Sigmoid colon (tissue), 7 donors: ENCODE data around the gene CDH13. TPM values are rescaled to one million over a fixed set of nuclear protein-coding genes. Genes with fewer than 3 reads are reported as not detected.

ENCODE experiments used
- DNase-seq: peaks from one replicate; pipeline ENCODE4 v3.0.0-alpha.2; 2019
- H3K27ac ChIP-seq, 4 donors: fragments of 200-600 bp; sonication (generic); one replicate each; pipeline ENCODE4 v1.5.1; 2016 to 2019; ENCODE audit warnings: mild to moderate bottlenecking in 1 of 4
- H3K27me3 ChIP-seq, 3 donors: fragments of 200-600 bp; sonication (generic); one replicate each; pipeline ENCODE4 v1.5.1; 2019; ENCODE audit warnings: mild to moderate bottlenecking in 1 of 3
- H3K36me3 ChIP-seq, 4 donors: fragments of 200-600 bp; sonication (generic); one replicate each; pipeline ENCODE4 v1.5.1; 2016 to 2019
- H3K4me1 ChIP-seq, 4 donors: fragments of 200-600 bp; sonication (generic); one replicate each; pipeline ENCODE4 v1.5.1; 2017 to 2019
- H3K4me3 ChIP-seq, 4 donors: fragments of 200-600 bp; sonication (generic); one replicate each; pipeline ENCODE4 v1.5.1; 2017 to 2019; ENCODE audit warnings: mild to moderate bottlenecking in 2 of 4, moderate library complexity in 1 of 4
- H3K9me3 ChIP-seq, 4 donors: fragments of 200-600 bp in 3 of 4; sonication (generic) in 3 of 4; one replicate each; pipeline versions ENCODE4 v1.5.1 to v1.6.1; 2013 to 2019
- EP300 ChIP-seq, 4 donors: sonication (generic); formaldehyde crosslinking; IDR thresholded peaks; one replicate each; pipeline ENCODE4 v1.6.1; 2017; ENCODE audit warnings: antibody characterized with exemption in 4 of 4
- POLR2A ChIP-seq, 2 donors: fragments of 450-650 bp; IDR thresholded peaks; one replicate each; pipeline ENCODE4 v1.6.1; 2016; ENCODE audit warnings: antibody characterized with exemption in 2 of 2, mild to moderate bottlenecking in 2 of 2, moderate library complexity in 2 of 2
- POLR2AphosphoS5 ChIP-seq, 4 donors: sonication (generic); formaldehyde crosslinking; IDR thresholded peaks; one replicate each; pipeline ENCODE4 v1.6.1; 2017; ENCODE audit warnings: antibody characterized with exemption in 4 of 4
- WGBS, 2 donors: extraction: QIAGEN DNeasy Blood & Tissue Kit; methylation state at CpG; one replicate each; pipeline ENCODE4 v1.1.7; 2013; 5-methylcytosine and 5-hydroxymethylcytosine counted together
- intact Hi-C: fragments of 100-400 bp; cut with DNase I; formaldehyde crosslinking; loops from one replicate; pipeline ENCODE4 v1.15.1; 2023
- polyA plus RNA-seq, 3 donors: library from polyadenylated mRNA; stranded (reverse); fragments of 200-250 nt; gene quantifications; one replicate each; pipeline ENCODE4 v1.2.3, GENCODE V29; 2013
- total RNA-seq, 4 donors: library from RNA; depleted of rRNA; stranded (reverse); fragments of >200 nt; gene quantifications; one replicate each; pipeline ENCODE4 v1.1.0, GENCODE V29; 2016
- TF ChIP-seq, protein P1 (sequence below), 4 experiments: fragments of 450-650 bp in 3 of 4; fragments of 200-600 bp in 1 of 4; IDR thresholded peaks; one replicate each; pipeline ENCODE4 v1.5.1; 2016 to 2019; ENCODE audit warnings: antibody characterized with exemption in 4 of 4, mild to moderate bottlenecking in 3 of 4, moderate library complexity in 2 of 4
- donor health status: healthy with polysubstance abuse.
- donor health status: Bipolar disorder and iron deficiency.
- donor health status: healthy.

Gene CDH13
- total and polyA plus RNA-seq, 7 donors, result 0.60 to 17.6 (median 11.8) TPM

DNA sequence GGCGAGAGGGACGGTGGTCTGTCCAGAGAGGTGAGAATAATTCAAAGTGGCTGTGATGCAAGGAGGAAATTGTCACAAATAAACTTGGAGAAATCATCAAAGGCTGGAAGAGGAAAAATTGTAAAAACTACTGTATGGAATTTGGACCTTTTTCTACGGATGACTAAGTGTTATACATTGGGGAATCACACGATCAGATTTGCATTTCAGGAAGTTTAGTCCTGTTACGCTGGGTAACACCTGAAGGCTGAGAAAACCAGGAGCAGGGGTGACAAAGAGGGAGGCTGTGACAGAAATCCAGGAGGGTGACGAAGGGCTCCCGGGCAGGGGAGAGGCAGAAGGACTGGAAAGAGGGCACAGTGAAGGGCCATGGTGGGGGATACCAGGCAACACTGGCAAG, 511.7 kb downstream of the CDH13 start:
- Histone ChIP-seq H3K27ac (no peak overlapping the region), H3K4me1 (peaks cover 0 to 5% (median 0%) of the 10 kb centered on the region in 4 donors), H3K36me3 (no peaks in the 10 kb centered on the region), H3K4me3 (no peak overlapping the region), H3K27me3 (no peaks in the 10 kb centered on the region), H3K9me3 (no peaks in the 10 kb centered on the region)
- intact Hi-C loops, result no loop called here
- no peak for DNase-seq
- 65 to 75% methylated on average over 7 of the region's 7 CpGs for WGBS, 2 donors
- TF ChIP-seq, protein P1, sequence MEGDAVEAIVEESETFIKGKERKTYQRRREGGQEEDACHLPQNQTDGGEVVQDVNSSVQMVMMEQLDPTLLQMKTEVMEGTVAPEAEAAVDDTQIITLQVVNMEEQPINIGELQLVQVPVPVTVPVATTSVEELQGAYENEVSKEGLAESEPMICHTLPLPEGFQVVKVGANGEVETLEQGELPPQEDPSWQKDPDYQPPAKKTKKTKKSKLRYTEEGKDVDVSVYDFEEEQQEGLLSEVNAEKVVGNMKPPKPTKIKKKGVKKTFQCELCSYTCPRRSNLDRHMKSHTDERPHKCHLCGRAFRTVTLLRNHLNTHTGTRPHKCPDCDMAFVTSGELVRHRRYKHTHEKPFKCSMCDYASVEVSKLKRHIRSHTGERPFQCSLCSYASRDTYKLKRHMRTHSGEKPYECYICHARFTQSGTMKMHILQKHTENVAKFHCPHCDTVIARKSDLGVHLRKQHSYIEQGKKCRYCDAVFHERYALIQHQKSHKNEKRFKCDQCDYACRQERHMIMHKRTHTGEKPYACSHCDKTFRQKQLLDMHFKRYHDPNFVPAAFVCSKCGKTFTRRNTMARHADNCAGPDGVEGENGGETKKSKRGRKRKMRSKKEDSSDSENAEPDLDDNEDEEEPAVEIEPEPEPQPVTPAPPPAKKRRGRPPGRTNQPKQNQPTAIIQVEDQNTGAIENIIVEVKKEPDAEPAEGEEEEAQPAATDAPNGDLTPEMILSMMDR (IDR thresholded peaks at IDR 0.05), result no peak
- no peak for TF ChIP-seq EP300 (IDR thresholded peaks at IDR 0.05)
- no peak for TF ChIP-seq POLR2AphosphoS5 (IDR thresholded peaks at IDR 0.05)
- TF ChIP-seq POLR2A (IDR thresholded peaks at IDR 0.05), result no peak

DNA sequence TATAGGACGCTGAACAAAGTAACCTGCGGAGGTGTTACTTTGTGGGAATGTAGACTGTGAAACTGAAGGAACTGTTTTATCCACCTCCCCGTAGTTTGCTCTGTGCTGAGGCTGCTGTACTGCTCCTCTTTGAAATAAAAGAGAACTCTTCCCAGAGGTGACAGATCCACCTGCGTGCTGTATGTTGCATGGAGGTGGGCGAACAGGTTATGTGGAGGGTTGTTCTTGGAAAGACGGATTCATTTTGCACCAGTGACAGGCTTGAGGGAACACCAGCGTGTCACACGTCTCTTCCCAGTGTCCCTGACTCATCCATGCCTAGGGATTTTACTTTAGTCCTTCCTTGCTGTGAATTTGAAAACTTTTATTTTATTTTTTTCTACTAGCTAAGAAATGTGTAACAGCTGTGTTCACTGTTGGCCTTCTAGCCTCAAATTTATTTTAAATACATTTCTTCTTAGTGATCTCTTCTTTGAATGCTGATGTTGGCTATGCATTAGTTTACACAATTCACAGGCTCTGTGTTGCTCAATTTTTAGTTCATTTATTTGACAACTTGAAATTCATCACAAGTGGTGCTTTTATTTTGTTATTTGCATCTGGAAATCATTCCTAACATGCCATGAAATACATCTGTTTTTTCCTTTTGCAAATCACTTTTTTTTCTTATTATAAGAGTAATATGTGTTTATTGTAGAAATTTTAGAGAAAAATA, 512.4 kb downstream of the CDH13 start:
- 90 to 92% methylated on average over 8 of the region's 8 CpGs for WGBS, 2 donors
- no peak overlapping the region for H3K27ac ChIP-seq
- no peak for TF ChIP-seq POLR2A (IDR thresholded peaks at IDR 0.05)
- TF ChIP-seq, protein P1 (IDR thresholded peaks at IDR 0.05), result no peak
- no peak for TF ChIP-seq EP300 (IDR thresholded peaks at IDR 0.05)
- TF ChIP-seq POLR2AphosphoS5 (IDR thresholded peaks at IDR 0.05), result no peak
- no peaks in the 10 kb centered on the region for H3K27me3 ChIP-seq
- no peak overlapping the region for H3K4me3 ChIP-seq
- peaks cover 0 to 5% (median 0%) of the 10 kb centered on the region in 4 donors for H3K4me1 ChIP-seq
- H3K36me3 ChIP-seq, result no peaks in the 10 kb centered on the region
- intact Hi-C loops, result no loop called here
- DNase-seq, result no peak
- H3K9me3 ChIP-seq, result no peaks in the 10 kb centered on the region

DNA sequence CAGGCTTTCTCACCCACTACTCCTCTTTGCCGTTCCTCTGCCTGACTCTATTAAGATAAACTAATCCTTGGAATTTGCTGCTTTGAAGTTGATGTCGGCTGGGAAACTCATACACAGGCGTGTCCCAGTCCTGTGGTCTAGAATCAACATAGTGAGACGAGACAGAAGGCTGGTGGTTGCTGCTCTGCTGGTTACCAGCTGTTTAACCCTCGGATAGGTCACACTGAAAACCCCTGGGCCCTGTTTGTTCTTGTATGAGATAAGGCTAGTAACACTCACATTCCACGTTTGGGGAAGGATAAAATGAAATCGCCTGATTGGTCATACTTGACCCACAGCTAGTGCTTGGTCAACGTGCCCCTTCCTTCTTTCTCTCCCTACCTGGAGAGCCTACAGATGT, 517.0 kb downstream of the CDH13 start:
- TF ChIP-seq EP300 (IDR thresholded peaks at IDR 0.05), result no peak
- TF ChIP-seq POLR2A (IDR thresholded peaks at IDR 0.05), result no peak
- no peak for TF ChIP-seq POLR2AphosphoS5 (IDR thresholded peaks at IDR 0.05)
- TF ChIP-seq, protein P1 (IDR thresholded peaks at IDR 0.05), result no peak
- Histone ChIP-seq H3K27me3 (no peaks in the 10 kb centered on the region), H3K27ac (no peak overlapping the region), H3K4me3 (no peak overlapping the region), H3K4me1 (no peaks in the 10 kb centered on the region), H3K36me3 (no peaks in the 10 kb centered on the region), H3K9me3 (no peaks in the 10 kb centered on the region)
- WGBS, 2 donors, result 22 to 36% methylated on average over 8 of the region's 8 CpGs
- intact Hi-C loops, result no loop called here
- DNase-seq, result no peak

DNA sequence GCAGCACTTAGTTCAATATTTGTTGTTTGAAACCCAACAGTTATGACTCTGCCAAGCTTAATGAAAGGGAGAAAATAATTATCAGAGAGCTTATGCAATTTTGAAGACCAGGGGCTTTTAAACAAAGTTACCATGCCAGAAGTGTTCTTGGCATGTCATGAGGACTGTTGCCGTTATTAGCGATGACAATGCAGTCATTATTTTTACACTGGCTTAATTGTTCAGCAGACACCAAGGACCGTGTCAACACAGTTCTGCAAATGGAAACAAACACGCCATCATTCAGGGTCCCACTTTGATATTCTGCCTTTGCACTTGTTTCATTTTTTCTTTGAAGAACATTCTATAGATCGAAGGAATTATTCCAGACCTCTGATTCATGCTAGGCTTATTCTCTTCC, 518.5 kb downstream of the CDH13 start:
- 90 to 92% methylated on average over 5 of the region's 5 CpGs for WGBS, 2 donors

More for the DNA sequence above, 518.5 kb downstream of the CDH13 start:
- no peaks in the 10 kb centered on the region for H3K36me3 ChIP-seq
- no peak for DNase-seq
- no peak overlapping the region for H3K27ac ChIP-seq
- no peaks in the 10 kb centered on the region for H3K27me3 ChIP-seq
- no peaks in the 10 kb centered on the region for H3K4me1 ChIP-seq
- no peak overlapping the region for H3K4me3 ChIP-seq
- intact Hi-C loops, result no loop called here
- TF ChIP-seq, protein P1 (IDR thresholded peaks at IDR 0.05), result no peak
- TF ChIP-seq EP300 (IDR thresholded peaks at IDR 0.05) (no peak), POLR2AphosphoS5 (IDR thresholded peaks at IDR 0.05) (no peak), POLR2A (IDR thresholded peaks at IDR 0.05) (no peak)
- no peaks in the 10 kb centered on the region for H3K9me3 ChIP-seq
